Neuron (in vitro differentiated cells): Measurements from ENCODE around the gene GSTM5.
"Not testable (repeated sequence)": the region's sequence is repeated elsewhere in the genome, so short reads cannot be mapped to it uniquely, and the experiment has no call there.

Experiments
- H2AFZ ChIP-seq: one replicate; pipeline ENCODE4 v1.6.1; 2013; ENCODE audit warnings: low read depth, mild to moderate bottlenecking, inconsistent platforms, low read length, moderate library complexity
- H3K27me3 ChIP-seq: one replicate; pipeline ENCODE4 v1.6.1; 2013; ENCODE audit warnings: low read length; ENCODE audit not compliant: insufficient read depth
- H3K36me3 ChIP-seq: one replicate; pipeline ENCODE4 v1.6.1; 2013; ENCODE audit warnings: low read length; ENCODE audit not compliant: insufficient read depth
- H3K4me1 ChIP-seq: one replicate; pipeline ENCODE4 v1.6.1; 2013; ENCODE audit warnings: low read length; ENCODE audit not compliant: insufficient read depth
- H3K4me3 ChIP-seq: 2 replicates; pipeline ENCODE4 v1.5.1; 2013; ENCODE audit warnings: mild to moderate bottlenecking, low read length, moderate library complexity
- H3K9me3 ChIP-seq: one replicate; pipeline ENCODE4 v1.6.1; 2013; ENCODE audit warnings: low read length

Gene GSTM5

DNA sequence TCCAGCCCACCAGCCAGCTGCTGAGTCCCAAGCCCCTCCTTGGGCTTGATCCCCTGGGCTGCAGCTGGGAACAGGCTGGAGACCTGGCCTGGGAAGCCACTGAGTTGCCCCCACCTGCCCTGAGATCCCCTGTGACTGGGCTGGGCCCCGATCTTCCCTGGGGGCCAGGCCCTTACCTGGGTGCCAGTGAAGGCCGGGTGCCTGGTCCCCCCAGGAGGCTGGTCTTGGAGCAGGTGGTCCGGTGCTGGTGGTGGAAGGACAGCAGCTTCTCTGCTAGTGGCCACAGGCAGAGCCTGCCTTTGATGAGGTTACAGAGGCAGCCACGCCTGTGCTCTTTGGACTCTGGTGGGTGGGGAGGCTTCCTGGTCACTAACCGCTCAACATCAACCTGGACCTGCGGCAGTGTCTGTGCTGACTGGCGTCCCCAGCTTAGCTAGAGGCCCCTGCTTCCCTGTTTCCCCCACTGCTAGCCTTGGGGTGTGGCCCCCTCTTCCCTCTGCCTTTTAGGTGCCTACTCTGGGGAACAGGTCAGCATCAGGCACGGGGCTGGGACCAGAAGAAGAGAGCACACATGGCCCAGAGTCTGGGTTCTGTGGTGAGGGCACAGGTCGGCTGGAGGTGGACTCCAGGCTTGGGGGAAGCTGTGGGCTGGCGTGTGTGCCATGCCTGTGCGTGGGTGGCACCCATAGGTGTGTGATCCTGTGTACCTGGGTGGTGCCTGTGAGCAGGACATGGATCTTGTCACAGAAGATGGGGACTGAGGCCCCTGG lies 51.8 kb downstream of the GSTM5 start, which contains the start of gene EPS8L3:
Gene EPS8L3 (minus strand): TSS at position 278 of the 770 bp plus-strand sequence. CDS start 2,174 bp downstream, outside the sequence.
- Histone ChIP-seq H3K36me3 (no peaks in the 10 kb centered on the region), H3K27me3 (peaks cover 38% of the 10 kb centered on the region), H2AFZ (no peak within 1 kb of the TSS), H3K4me3 (no peak within 1 kb of the TSS), H3K9me3 (no peaks in the 10 kb centered on the region), H3K4me1 (no peaks in the 10 kb centered on the region)

DNA sequence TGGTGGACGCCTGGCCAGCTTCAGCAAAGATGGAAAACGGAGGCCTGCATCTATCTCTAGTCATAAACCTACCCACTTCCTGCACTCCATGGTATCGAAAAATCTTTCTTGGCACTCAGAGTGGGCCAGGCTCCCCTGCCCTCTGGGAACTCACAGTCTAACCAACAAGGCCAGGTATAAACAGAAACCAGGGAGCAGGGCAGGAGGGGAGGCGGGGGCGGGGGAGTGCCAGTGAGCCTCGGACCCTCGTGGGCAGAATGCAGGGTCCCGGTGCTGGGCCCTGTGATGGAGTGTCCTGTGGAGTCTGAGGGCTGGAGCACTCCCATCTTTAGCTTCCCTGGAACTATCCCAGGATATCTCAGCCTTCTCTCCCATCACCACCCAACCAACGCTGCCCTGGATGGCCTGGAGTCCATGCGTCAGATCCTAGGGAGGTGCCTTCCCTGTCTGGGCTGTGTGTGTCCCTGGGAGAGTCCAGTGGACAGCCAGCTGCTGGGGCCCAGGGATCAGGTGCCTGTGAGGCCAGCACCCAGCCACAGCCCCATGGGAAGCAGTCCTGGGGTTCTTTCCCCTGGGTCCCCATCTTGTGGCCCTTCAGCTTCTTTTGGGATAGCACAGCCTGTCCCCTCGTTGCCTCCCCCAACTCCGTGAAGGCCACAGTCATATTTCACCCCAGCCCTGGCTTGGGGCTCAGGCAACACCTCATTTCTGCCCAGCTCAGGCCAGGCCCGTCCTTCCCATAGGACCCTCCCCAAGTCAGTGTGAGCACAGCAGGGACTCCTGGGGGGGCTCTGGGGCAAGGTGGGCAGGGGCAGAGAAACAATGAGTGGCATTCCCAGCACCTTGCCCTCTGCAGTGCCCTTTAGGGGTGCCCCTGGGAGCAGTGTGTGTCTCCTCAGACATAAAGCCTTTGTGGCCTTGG lies 52.8 kb downstream of the GSTM5 start:
- Histone ChIP-seq H2AFZ (no peak overlapping the region), H3K4me3 (no peak overlapping the region), H3K9me3 (no peaks in the 10 kb centered on the region), H3K27me3 (peaks cover 48% of the 10 kb centered on the region), H3K36me3 (no peaks in the 10 kb centered on the region), H3K4me1 (no peaks in the 10 kb centered on the region)

DNA sequence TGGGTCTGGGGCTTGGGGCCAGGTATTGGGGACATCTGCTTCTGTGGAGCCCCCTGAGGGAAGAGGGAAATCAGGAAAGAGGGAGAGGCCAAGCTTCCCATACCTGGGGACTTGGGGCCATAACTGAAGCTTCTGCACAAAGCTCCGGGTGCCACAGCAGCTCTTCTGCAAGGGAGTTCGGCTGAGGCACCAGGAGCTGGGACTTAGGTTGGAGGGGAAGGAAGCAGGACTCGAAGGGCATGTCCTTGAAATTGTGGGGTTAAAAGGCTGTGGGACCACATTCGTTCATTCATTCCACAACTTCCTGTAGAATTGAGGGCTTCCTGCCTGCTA lies 53.4 kb downstream of the GSTM5 start:
- H3K27me3 ChIP-seq, result peaks cover 54% of the 10 kb centered on the region
- H3K9me3 ChIP-seq, result no peaks in the 10 kb centered on the region
- H3K4me3 ChIP-seq, result no peak overlapping the region
- H2AFZ ChIP-seq, result no peak overlapping the region
- no peaks in the 10 kb centered on the region for H3K4me1 ChIP-seq
- no peaks in the 10 kb centered on the region for H3K36me3 ChIP-seq

DNA sequence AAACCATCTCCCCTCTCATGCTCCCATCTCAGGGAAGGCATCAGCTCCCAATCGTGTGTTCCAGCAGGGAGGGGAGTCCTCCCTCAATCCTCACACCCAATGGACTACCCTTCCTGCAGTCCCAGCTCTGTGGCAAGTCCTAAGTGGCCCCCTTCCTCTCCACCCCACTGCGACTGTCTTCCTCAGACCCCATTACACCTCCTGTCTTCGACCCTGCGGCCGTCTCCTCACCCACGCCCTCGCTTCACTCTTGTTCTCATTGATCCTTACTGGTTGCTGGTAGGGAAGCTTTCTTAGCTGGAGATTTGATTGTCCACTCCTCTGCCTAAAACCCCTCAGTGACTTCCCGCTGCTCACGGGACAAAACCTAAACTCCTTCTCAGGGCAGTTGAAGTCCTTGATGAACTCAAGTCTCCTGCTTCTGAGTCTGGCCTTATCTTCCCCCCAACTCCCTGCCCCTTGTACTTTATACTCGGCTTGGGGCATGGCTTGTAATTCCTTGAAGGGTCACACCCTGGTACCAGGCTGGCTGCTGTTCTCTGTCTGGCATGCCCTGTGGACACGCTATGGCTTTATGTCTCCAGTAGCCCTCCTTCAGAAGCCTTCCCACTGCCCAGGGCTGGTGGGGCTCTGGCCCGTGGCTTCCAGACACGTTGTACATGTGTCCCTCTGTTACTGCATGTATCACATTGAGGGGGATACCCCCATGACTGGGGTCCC lies 54.0 kb downstream of the GSTM5 start:
- H3K4me3 ChIP-seq, result no peak overlapping the region
- no peak overlapping the region for H2AFZ ChIP-seq
- H3K4me1 ChIP-seq, result no peaks in the 10 kb centered on the region
- peaks cover 57% of the 10 kb centered on the region for H3K27me3 ChIP-seq
- H3K36me3 ChIP-seq, result no peaks in the 10 kb centered on the region
- no peaks in the 10 kb centered on the region for H3K9me3 ChIP-seq

DNA sequence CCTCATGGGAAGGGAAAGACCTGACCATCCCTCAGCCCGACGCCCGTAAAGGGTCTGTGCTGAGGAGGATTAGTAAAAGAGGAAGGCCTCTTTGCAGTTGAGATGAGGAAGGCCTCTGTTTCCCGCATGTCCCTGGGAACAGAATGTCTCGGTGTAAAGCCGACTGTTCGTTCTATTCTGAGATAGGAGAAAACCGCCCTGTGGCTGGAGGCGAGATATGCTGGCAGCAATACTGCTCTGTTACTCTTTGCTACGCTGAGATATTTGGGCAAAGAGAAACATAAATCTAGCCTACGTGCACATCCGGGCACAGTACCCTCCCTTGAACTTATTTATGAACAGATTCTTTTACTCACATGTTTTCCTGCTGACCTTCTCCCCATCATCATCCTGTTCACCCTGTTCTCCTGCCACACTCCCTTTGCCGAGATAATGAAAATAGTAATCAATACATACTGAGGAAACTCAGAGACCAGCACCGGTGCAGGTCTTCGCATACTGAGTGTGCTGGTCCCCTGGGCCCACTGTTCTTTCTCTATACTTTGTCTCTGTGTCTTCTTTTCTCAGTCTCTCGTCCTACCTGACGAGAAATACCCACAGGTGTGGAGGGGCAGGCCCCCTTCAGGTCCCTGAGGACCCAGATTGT lies 55.1 kb downstream of the GSTM5 start:
- H3K4me1 ChIP-seq, H3K9me3 ChIP-seq, H2AFZ ChIP-seq, H3K4me3 ChIP-seq, H3K36me3 ChIP-seq: not testable (repeated sequence)
- H3K27me3 ChIP-seq, result peaks cover 64% of the 10 kb centered on the region
